Astrocyte (in vitro differentiated cells and primary cell): Measurements from ENCODE around the gene CACNA1D. TPM values are rescaled to one million over a fixed set of nuclear protein-coding genes. Genes with fewer than 3 reads are reported as not detected.

Source experiments
- DNase-seq: peaks from one replicate; pipeline ENCODE4 v3.0.0-alpha.2; 2010; ENCODE audit warnings: low read depth
- FAIRE-seq: peaks from 2 replicates; lab custom pipeline; 2011; peaks lifted over from hg19 to GRCh38; lab: Jason Lieb, UNC
- H2AFZ ChIP-seq: 2 replicates; pipeline ENCODE4 v1.6.0; 2012; ENCODE audit warnings: low read depth, low read length, inconsistent platforms
- H3K27ac ChIP-seq: 2 replicates; pipeline ENCODE4 v1.5.1; 2011; ENCODE audit warnings: low read depth, low read length, inconsistent platforms
- H3K27me3 ChIP-seq: 2 replicates; pipeline ENCODE4 v1.6.0; 2011; ENCODE audit warnings: low read length, inconsistent platforms; ENCODE audit not compliant: insufficient read depth
- H3K36me3 ChIP-seq: 2 replicates; pipeline ENCODE4 v1.5.1; 2011; ENCODE audit warnings: low read length, inconsistent platforms; ENCODE audit not compliant: insufficient read depth
- H3K4me1 ChIP-seq: 2 replicates; pipeline ENCODE4 v1.5.1; 2011; ENCODE audit warnings: low read length, inconsistent platforms; ENCODE audit not compliant: insufficient read depth
- H3K4me2 ChIP-seq: 2 replicates; pipeline ENCODE4 v1.6.0; 2012; ENCODE audit warnings: low read length, inconsistent platforms
- H3K4me3 ChIP-seq: 2 replicates; pipeline ENCODE4 v1.5.1; 2011; ENCODE audit warnings: low read depth, mild to moderate bottlenecking, low read length, inconsistent platforms; ENCODE audit not compliant: insufficient read depth
- H3K79me2 ChIP-seq: 2 replicates; pipeline ENCODE4 v1.6.0; 2012; ENCODE audit warnings: mild to moderate bottlenecking, low read length, inconsistent platforms; ENCODE audit not compliant: insufficient read depth
- H3K9ac ChIP-seq: 2 replicates; pipeline ENCODE4 v1.6.0; 2012; ENCODE audit warnings: mild to moderate bottlenecking, low read length, inconsistent platforms
- H3K9me3 ChIP-seq: 2 replicates; pipeline ENCODE4 v1.5.1; 2012; ENCODE audit warnings: low read depth, mild to moderate bottlenecking, low read length, inconsistent platforms; ENCODE audit not compliant: insufficient read depth
- H4K20me1 ChIP-seq: 2 replicates; pipeline ENCODE4 v1.6.0; 2012; ENCODE audit warnings: low read length, inconsistent platforms; ENCODE audit not compliant: insufficient read depth
- H3K27ac Mint-ChIP-seq: one replicate; pipeline ENCODE4 v1.8.0; 2021; ENCODE audit warnings: mild to moderate bottlenecking, mixed read lengths; ENCODE audit not compliant: unreplicated experiment
- H3K27me3 Mint-ChIP-seq: one replicate; pipeline ENCODE4 v1.8.0; 2021; ENCODE audit warnings: low read depth, mixed read lengths; ENCODE audit not compliant: unreplicated experiment
- H3K36me3 Mint-ChIP-seq: one replicate; pipeline ENCODE4 v1.8.0; 2021; ENCODE audit warnings: low read depth, mixed read lengths; ENCODE audit not compliant: unreplicated experiment
- H3K4me1 Mint-ChIP-seq: one replicate; pipeline ENCODE4 v1.8.0; 2021; ENCODE audit warnings: low read depth, mixed read lengths; ENCODE audit not compliant: unreplicated experiment
- H3K4me3 Mint-ChIP-seq: one replicate; pipeline ENCODE4 v1.8.0; 2021; ENCODE audit warnings: mild to moderate bottlenecking, moderate library complexity, mixed read lengths; ENCODE audit not compliant: unreplicated experiment
- H3K9me3 Mint-ChIP-seq: one replicate; pipeline ENCODE4 v1.8.0; 2021; ENCODE audit warnings: mild to moderate bottlenecking, mixed read lengths; ENCODE audit not compliant: unreplicated experiment
- CTCF ChIP-seq: IDR thresholded peaks from 2 replicates; pipeline ENCODE4 v1.5.1; 2011; ENCODE audit warnings: low read depth, mild to moderate bottlenecking, inconsistent platforms, low read length, moderate library complexity; ENCODE audit not compliant: insufficient read depth
- EZH2 ChIP-seq: IDR thresholded peaks from 2 replicates; pipeline ENCODE4 v1.6.1; 2012; ENCODE audit warnings: mild to moderate bottlenecking, low read length, inconsistent platforms; ENCODE audit not compliant: insufficient read depth
- total RNA-seq: library from RNA; stranded (reverse); gene quantifications from 2 replicates; pipeline ENCODE4 v1.2.1, GENCODE V29; 2021

CACNA1D gene
- total RNA-seq, 1 donor from 2014 or later: 0.41 TPM

GRCh38 chr3:53813876-53814275, 319.5 kb downstream of the CACNA1D start:
- Histone ChIP-seq H3K36me3 (no peaks in the 10 kb centered on the region), H3K9me3 (no peaks in the 10 kb centered on the region), H3K4me3 (no peak overlapping the region), H4K20me1 (no peaks in the 10 kb centered on the region), H3K27me3 (no peaks in the 10 kb centered on the region), H3K27ac (no peak overlapping the region), H2AFZ (no peak overlapping the region), H3K4me2 (no peak overlapping the region), H3K79me2 (no peaks in the 10 kb centered on the region), H3K4me1 (no peaks in the 10 kb centered on the region), H3K9ac (no peak overlapping the region)
- H3K27ac Mint-ChIP-seq: no peak overlapping the region
- H3K36me3 Mint-ChIP-seq: no peaks in the 10 kb centered on the region
- H3K4me1 Mint-ChIP-seq: no peaks in the 10 kb centered on the region
- DNase-seq (no peak), FAIRE-seq (no peak)
- peaks cover 22% of the 10 kb centered on the region for H3K27me3 Mint-ChIP-seq
- H3K4me3 Mint-ChIP-seq: no peak overlapping the region
- TF ChIP-seq EZH2 (no peak), CTCF (no peak)
- H3K9me3 Mint-ChIP-seq: no peaks in the 10 kb centered on the region

- Histone ChIP-seq H3K4me1 (no peaks in the 10 kb centered on the region), H3K4me3 (no peak overlapping the region), H3K4me2 (no peak overlapping the region), H3K9ac (no peak overlapping the region), H3K9me3 (no peaks in the 10 kb centered on the region), H3K79me2 (no peaks in the 10 kb centered on the region), H3K27ac (no peak overlapping the region), H2AFZ (no peak overlapping the region), H4K20me1 (no peaks in the 10 kb centered on the region), H3K36me3 (no peaks in the 10 kb centered on the region), H3K27me3 (no peaks in the 10 kb centered on the region)
- no peaks in the 10 kb centered on the region for H3K4me1 Mint-ChIP-seq
- FAIRE-seq (no peak), DNase-seq (no peak)
- no peaks in the 10 kb centered on the region for H3K9me3 Mint-ChIP-seq
- H3K36me3 Mint-ChIP-seq: no peaks in the 10 kb centered on the region
- no peak for TF ChIP-seq CTCF
- no peak for TF ChIP-seq EZH2
- no peak overlapping the region for H3K27ac Mint-ChIP-seq
- peaks cover 20% of the 10 kb centered on the region for H3K27me3 Mint-ChIP-seq
- no peak overlapping the region for H3K4me3 Mint-ChIP-seq
Observed at GRCh38 chr3:53815067-53815466, 320.7 kb downstream of the CACNA1D start.

GRCh38 chr3:53815651-53816050, 321.2 kb downstream of the CACNA1D start:
- FAIRE-seq (no peak), DNase-seq (no peak)
- Histone ChIP-seq H3K9me3 (no peaks in the 10 kb centered on the region), H3K4me1 (no peaks in the 10 kb centered on the region), H3K4me2 (no peak overlapping the region), H2AFZ (no peak overlapping the region), H3K4me3 (no peak overlapping the region), H3K27me3 (no peaks in the 10 kb centered on the region), H3K36me3 (no peaks in the 10 kb centered on the region), H3K27ac (no peak overlapping the region), H4K20me1 (no peaks in the 10 kb centered on the region), H3K9ac (no peak overlapping the region), H3K79me2 (no peaks in the 10 kb centered on the region)
- peaks cover 17% of the 10 kb centered on the region for H3K27me3 Mint-ChIP-seq
- H3K27ac Mint-ChIP-seq: no peak overlapping the region
- H3K4me1 Mint-ChIP-seq: no peaks in the 10 kb centered on the region
- no peaks in the 10 kb centered on the region for H3K9me3 Mint-ChIP-seq
- H3K36me3 Mint-ChIP-seq: no peaks in the 10 kb centered on the region
- no peak overlapping the region for H3K4me3 Mint-ChIP-seq
- TF ChIP-seq EZH2 (no peak), CTCF (no peak)
